ENCODE data around the gene LEP. TPM values are rescaled to one million over a fixed set of nuclear protein-coding genes. Genes with fewer than 3 reads are reported as not detected.

The LEP gene
- total RNA-seq, 1 experiment from 2014 or later = not detected

GRCh38 chr7:128219636-128220035, 21.4 kb upstream of the LEP start:
- peaks cover 22% of the 10 kb centered on the region; the same call in 1 of the 2 replicates for H3K27me3 ChIP-seq (ENCODE audit: control insufficient read depth, insufficient read depth, low read length)
- POLR2A ChIA-PET = no interaction called here
- CTCF ChIA-PET = no interaction called here
- in situ Hi-C loops (cut with HindIII; ENCODE audit: low pct_unique_long_range_greater_than_20kb, low sequenced_read_pairs) = no loop called here
- no peak overlapping the region for H3K27ac ChIP-seq (ENCODE audit: low read length)
- H3K4me3 ChIP-seq (ENCODE audit: low read depth in 2 of 2, low read length in 2 of 2) = no peak overlapping the region
- H3K4me1 ChIP-seq (ENCODE audit: control insufficient read depth, insufficient read depth, low read length) = no peaks in the 10 kb centered on the region
- no peaks in the 10 kb centered on the region for H3K9me3 ChIP-seq (ENCODE audit: control insufficient read depth, insufficient read depth, low read depth, low read length)
- no peak for DNase-seq (ENCODE audit: low read depth, low spot score)
- no peak for ATAC-seq
- intact Hi-C loops (cut with micrococcal nuclease; ENCODE audit: unreplicated experiment) = no loop called here
- TF ChIP-seq TCF7L2 (IDR thresholded peaks at IDR 0.05; ENCODE audit: low read depth, low read length) (no peak), SIN3A (IDR thresholded peaks at IDR 0.05; ENCODE audit: borderline replicate concordance, insufficient read depth, low read depth, low read length) (no peak), POLR2AphosphoS5 (IDR thresholded peaks at IDR 0.05; ENCODE audit: low read depth, low read length) (no peak), REST (IDR thresholded peaks at IDR 0.05; ENCODE audit: insufficient read depth in 1 of 2, low read depth in 2 of 2, low read length in 1 of 2) (no peak)
- H3K36me3 ChIP-seq (ENCODE audit: control insufficient read depth, insufficient read depth, low read length) = no peaks in the 10 kb centered on the region
- no TSS peak for BruUV-seq (replicated peaks)

- DNase-seq (ENCODE audit: low read depth, low spot score) = no peak
- intact Hi-C loops (cut with micrococcal nuclease; ENCODE audit: unreplicated experiment) = no loop called here
- TF ChIP-seq REST (IDR thresholded peaks at IDR 0.05; ENCODE audit: insufficient read depth in 1 of 2, low read depth in 2 of 2, low read length in 1 of 2) (no peak), POLR2AphosphoS5 (IDR thresholded peaks at IDR 0.05; ENCODE audit: low read depth, low read length) (no peak), TCF7L2 (IDR thresholded peaks at IDR 0.05; ENCODE audit: low read depth, low read length) (no peak), SIN3A (IDR thresholded peaks at IDR 0.05; ENCODE audit: borderline replicate concordance, insufficient read depth, low read depth, low read length) (no peak)
- TF ChIP-seq, protein P1, sequence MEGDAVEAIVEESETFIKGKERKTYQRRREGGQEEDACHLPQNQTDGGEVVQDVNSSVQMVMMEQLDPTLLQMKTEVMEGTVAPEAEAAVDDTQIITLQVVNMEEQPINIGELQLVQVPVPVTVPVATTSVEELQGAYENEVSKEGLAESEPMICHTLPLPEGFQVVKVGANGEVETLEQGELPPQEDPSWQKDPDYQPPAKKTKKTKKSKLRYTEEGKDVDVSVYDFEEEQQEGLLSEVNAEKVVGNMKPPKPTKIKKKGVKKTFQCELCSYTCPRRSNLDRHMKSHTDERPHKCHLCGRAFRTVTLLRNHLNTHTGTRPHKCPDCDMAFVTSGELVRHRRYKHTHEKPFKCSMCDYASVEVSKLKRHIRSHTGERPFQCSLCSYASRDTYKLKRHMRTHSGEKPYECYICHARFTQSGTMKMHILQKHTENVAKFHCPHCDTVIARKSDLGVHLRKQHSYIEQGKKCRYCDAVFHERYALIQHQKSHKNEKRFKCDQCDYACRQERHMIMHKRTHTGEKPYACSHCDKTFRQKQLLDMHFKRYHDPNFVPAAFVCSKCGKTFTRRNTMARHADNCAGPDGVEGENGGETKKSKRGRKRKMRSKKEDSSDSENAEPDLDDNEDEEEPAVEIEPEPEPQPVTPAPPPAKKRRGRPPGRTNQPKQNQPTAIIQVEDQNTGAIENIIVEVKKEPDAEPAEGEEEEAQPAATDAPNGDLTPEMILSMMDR (IDR thresholded peaks at IDR 0.05) = no peak
- H3K4me3 ChIP-seq (ENCODE audit: low read depth in 2 of 2, low read length in 2 of 2) = no peak overlapping the region
- no peak overlapping the region for H3K27ac ChIP-seq (ENCODE audit: low read length)
- H3K9me3 ChIP-seq (ENCODE audit: control insufficient read depth, insufficient read depth, low read depth, low read length) = no peaks in the 10 kb centered on the region
- peaks cover 20% of the 10 kb centered on the region; the same call in 1 of the 2 replicates for H3K27me3 ChIP-seq (ENCODE audit: control insufficient read depth, insufficient read depth, low read length)
- ATAC-seq = no peak
- H3K4me1 ChIP-seq (ENCODE audit: control insufficient read depth, insufficient read depth, low read length) = no peaks in the 10 kb centered on the region
- BruUV-seq (replicated peaks) = no TSS peak
- CTCF ChIA-PET = no interaction called here
- in situ Hi-C loops (cut with HindIII; ENCODE audit: low pct_unique_long_range_greater_than_20kb, low sequenced_read_pairs) = no loop called here
- H3K36me3 ChIP-seq (ENCODE audit: control insufficient read depth, insufficient read depth, low read length) = no peaks in the 10 kb centered on the region
- POLR2A ChIA-PET = no interaction called here
Observed at GRCh38 chr7:128221929-128222403, 19.1 kb upstream of the LEP start.

All from Panc1 (cell line).